ENCODE data around the gene SMIM20. TPM values are rescaled to one million over a fixed set of nuclear protein-coding genes. Genes with fewer than 3 reads are reported as not detected.

SMIM20 gene
- total RNA-seq = 15.0 and 17.3 TPM in 2 replicates

GRCh38 chr4:25913851-25914669 lies at the start of gene SMIM20:
Gene SMIM20, plus strand, starts transcription at chr4:25914220. Its CDS starts 94 bp downstream, at chr4:25914314.

Other genes with a start within 250 kb of the SMIM20 start
- gene SEL1L3, start 51.2 kb upstream of the SMIM20 start, total RNA-seq = 27.1 and 32.2 TPM in 2 replicates